OCI-M1 (cell line): ENCODE results near the gene NAA38.

ENCODE experiments used
- DNase-seq: peaks from one replicate; lab custom pipeline; 2025; lab: John Stamatoyannopoulos, UW

The NAA38 gene

DNA sequence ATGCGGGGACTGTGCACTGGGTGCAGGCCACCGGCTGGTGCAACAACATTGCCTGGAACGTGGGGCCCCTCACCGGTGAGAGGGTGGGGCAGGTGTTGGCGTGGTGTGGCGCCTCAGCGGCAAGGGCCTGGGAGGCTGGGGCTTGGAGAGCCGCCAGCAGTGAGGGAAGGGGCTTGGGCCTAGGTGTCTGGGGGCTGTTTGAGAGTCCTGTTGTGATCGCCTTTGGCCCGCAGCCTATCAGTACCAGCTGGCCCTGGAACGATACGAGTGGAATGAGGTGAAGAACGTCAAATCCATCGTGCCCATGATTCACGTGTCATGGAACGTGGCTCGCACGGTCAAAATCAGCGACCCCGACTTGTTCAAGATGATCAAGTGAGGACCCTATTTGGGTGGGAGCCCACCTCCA, 5.1 kb downstream of the NAA38 start:
- no peak for DNase-seq

GRCh38 chr17:7851438-7852261, 5.7 kb downstream of the NAA38 start:
- peak; percentile 82 for DNase-seq

DNA sequence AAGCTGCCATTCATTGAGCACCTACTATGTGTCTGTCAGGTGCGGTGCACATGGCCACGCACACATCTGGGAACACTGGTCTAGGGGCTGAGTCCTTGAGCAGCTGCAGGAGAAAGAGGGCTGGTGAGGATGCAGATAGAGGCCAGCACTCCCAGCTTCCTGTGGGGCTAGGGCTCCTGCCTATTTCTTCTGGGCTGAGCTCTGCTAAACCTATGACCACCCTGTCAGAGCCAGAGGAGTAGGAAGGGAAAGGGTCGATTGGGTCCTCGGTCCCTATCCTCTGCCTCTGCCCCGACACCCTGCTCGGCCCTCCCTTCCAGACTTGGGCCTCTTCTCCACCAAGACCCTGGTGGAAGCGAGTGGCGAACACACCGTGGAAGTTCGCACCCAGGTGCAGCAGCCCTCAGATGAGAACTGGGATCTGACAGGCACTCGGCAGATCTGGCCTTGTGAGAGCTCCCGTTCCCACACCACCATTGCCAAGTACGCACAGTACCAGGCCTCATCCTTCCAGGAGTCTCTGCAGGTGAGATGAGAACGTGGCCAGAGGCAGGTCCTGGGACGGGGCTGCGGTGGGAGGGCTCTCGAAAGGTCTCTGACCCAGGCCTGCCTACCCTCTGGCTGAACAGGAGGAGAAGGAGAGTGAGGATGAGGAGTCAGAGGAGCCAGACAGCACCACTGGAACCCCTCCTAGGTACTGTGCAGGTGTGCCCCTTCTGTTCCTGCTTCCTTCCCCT, 6.5 kb downstream of the NAA38 start:
- DNase-seq: no peak

DNA sequence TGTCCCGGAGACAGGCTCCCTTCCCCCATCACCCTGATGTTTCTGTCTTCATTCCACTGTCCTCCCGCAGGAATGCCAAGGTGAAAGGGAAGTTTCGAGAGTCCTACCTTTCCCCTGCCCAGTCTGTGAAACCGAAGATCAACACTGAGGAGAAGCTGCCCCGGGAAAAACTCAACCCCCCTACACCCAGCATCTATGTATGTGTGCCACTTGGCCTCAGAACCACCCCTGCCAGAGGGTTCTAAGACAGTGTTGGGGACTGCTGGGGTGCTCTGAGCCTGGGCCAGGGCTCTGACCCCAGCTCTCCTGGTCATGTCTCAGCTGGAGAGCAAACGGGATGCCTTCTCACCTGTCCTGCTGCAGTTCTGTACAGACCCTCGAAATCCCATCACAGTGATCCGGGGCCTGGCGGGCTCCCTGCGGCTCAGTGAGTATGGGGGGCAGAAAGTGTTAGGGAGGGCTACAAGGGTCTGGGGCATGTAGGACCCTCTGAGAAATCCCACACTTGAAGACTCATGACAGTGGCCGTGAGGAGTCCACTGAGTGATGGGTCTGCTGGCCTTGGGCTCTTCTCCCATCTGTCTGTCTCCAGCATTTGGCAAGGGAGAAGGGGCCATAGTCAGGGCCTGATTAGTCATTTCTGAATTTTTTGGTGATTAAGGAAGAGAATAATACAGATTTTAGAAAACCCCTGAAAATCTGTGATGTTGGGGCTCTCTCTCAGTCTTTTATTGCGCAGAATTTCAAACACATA, 7.4 kb downstream of the NAA38 start:
- DNase-seq: no peak

DNA sequence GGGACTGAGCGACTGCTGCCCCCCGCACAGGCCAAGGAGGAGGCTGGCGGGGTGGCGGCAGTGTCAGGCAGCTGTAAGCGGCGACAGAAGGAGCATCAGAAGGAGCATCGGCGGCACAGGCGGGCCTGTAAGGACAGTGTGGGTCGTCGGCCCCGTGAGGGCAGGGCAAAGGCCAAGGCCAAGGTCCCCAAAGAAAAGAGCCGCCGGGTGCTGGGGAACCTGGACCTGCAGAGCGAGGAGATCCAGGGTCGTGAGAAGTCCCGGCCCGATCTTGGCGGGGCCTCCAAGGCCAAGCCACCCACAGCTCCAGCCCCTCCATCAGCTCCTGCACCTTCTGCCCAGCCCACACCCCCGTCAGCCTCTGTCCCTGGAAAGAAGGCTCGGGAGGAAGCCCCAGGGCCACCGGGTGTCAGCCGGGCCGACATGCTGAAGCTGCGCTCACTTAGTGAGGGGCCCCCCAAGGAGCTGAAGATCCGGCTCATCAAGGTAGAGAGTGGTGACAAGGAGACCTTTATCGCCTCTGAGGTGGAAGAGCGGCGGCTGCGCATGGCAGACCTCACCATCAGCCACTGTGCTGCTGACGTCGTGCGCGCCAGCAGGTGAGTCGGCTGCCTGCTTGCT, 8.1 kb downstream of the NAA38 start:
- no peak for DNase-seq

DNA sequence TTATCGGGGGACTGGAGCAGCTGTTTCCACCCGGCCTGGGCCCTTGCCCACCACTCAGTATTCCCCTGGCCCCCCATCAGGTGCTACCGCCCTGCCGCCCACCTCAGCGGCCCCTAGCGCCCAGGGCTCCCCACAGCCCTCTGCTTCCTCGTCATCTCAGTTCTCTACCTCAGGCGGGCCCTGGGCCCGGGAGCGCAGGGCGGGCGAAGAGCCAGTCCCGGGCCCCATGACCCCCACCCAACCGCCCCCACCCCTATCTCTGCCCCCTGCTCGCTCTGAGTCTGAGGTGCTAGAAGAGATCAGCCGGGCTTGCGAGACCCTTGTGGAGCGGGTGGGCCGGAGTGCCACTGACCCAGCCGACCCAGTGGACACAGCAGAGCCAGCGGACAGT, 8.6 kb downstream of the NAA38 start:
- no peak for DNase-seq

GRCh38 chr17:7848131-7848579, 9.2 kb downstream of the NAA38 start:
- DNase-seq: no peak

GRCh38 chr17:7846765-7847661, 10.3 kb downstream of the NAA38 start:
- no peak for DNase-seq

DNA sequence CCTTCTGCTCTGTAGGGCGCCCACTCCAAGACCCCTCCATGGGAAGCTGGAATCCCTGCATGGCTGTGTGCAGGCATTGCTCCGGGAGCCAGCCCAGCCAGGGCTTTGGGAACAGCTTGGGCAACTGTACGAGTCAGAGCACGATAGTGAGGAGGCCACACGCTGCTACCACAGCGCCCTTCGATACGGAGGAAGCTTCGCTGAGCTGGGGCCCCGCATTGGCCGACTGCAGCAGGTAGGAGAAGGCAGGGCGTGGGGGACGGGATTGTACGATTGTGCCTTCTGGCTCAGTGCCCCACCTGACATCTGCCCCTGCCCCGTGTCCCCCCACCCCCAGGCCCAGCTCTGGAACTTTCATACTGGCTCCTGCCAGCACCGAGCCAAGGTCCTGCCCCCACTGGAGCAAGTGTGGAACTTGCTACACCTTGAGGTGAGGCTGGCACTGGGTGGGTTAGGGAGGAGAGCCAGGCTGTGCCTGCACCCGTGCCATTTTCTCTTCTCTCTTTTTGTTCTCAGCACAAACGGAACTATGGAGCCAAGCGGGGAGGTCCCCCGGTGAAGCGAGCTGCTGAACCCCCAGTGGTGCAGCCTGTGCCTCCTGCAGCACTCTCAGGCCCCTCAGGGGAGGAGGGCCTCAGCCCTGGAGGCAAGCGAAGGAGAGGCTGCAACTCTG, 11.2 kb downstream of the NAA38 start:
- no peak for DNase-seq

DNA sequence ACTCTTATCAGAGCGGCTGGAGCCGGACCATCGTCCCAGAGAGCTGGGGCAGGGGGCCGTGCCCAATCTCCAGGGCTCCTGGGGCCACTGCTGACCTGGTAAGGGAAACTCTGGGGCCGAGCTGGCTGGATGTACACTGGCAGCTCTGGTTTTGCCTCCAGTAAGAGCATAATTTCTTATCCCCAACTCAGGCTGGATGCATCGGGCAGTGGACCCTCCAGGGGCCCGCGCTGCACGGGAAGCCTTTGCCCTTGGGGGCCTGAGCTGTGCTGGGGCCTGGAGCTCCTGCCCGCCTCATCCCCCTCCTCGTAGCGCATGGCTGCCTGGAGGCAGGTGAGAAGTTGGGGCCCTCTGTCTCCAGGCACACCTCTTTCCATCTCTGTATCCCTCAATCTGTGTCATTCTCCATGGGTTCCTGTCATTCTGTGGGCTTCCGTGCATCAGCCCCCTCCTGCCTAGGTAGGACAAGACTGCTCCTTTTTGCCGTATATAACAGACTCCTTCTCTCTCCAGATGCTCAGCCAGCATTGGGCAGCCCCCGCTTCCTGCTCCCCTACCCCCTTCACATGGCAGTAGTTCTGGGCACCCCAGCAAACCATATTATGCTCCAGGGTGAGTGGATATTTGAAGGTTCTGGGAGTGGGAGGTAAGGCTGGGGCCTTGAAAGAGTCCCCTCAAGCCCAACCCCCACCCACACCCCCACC, 11.8 kb downstream of the NAA38 start:
- no peak for DNase-seq

- peak; percentile 96 for DNase-seq
These were observed 12.8 kb downstream of the NAA38 start for GRCh38 chr17:7844292-7845154.

DNA sequence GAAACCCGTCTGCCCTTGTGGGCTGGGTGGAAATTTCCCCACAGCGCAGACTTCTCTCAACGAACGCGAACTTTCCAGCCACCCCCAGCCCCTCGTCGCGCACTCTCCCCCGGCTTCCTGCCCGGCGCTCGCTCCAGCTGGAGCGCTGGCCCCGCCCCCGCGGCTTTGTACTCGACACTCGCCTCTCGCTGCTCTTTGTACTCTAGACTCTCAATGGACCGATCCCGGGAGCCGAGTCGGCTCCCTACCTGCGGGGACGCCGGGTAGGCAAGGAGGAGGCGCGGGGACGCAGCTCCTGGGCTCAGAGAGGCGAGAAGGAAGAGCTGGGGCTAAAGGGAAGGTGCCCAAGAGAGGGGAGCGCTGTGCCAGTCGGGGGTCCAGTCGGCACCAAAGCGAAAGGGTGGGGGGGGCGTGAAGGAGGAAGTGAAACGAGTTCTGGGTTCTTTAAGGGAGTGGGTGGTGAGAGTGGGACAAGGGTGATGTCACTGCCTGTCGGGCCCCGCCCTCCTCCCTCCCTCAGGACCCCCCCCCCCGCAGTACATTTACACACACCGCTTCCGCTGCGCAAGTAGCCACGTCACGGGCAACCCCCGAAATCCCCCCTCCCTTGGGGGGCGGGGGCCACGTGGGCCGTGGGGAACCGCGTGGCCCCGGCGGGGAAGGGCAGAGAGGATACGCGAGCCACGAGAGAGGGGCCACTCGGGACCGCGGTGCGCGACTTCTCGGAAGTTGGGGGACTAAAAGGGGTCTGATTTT, 13.6 kb downstream of the NAA38 start:
- DNase-seq: peak; percentile 91

GRCh38 chr17:7843257-7843535, 14.2 kb downstream of the NAA38 start:
- no peak for DNase-seq

DNA sequence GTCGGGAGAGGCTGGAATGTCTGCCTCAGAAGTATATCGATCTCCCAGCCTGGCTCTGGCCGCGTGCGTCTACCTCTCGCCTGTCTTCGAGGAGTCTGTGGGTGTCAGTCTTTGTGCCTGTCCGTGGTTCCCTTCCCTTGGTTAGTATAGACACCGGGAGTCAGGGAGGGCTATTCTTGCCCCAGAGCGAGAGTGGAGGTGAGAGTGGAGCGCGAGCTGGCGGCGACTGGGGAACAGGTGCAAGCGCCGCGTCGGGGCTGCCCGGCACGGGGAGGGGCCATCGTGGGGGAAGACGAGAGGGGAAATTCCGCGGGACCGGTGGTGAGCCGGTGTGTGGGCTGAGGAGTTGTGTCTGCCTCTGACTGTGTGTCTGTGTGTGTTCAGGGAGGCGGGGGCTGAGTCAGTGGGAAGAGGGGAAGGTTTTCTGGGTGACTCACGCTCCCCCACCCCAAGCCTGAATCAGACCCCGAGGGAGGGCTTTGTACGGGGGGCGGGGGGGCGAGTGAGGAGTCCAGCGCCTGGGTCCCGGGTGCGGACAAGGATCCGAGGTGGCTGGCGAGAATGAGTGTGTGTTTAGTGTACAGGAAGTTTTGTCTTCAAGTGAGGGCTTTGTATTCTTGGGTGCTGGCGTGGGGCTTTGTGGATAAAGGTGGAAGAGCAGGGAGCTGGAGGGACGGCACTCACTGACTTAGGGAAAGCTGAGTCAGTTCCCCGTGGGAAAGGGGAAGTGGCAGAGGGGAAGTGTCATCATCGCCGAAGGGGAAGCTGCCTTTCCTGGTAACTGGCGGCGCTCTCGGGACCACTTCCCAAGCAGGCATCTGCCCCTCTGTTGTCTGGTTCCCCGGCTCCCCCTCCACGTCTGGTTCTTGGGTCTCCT, 14.7 kb downstream of the NAA38 start:
- DNase-seq: peak; percentile 92

DNA sequence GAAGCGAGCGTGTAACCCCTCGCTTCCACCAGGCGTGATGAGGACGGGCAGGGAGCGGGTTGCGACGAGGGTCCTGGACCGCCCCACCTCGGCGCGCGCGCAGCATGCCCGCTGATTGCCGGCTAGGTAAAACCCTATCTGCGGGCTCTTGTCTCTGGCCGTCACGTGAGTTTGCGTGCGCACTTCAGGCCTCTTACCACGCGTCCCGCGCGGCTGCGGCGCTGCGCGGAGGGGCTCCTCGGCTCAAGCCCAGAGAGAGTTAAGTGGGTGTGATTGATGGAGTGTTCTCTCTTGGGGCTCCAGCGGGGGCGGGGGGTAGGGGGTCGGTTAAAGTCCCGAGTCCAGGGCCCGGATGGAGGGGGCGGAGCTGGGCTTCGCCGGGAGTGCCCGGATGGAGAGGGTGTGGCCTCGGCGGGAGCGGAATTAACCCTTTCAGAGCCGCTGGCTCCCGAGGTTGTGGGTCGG, 15.4 kb downstream of the NAA38 start:
- DNase-seq: peak; percentile 96

- DNase-seq: peak; percentile 96
These were observed 15.9 kb downstream of the NAA38 start for GRCh38 chr17:7841396-7841914.

GRCh38 chr17:7840875-7841274, 16.5 kb downstream of the NAA38 start:
- no peak for DNase-seq
